ENCODE data around the gene CSTB. TPM values are rescaled to one million over a fixed set of nuclear protein-coding genes. Genes with fewer than 3 reads are reported as not detected.

Gene CSTB
- total RNA-seq, 2 experiments from 2014 or later: 22.8 to 23.0 TPM

- peaks cover 7% of the 10 kb centered on the region for H3K4me1 Mint-ChIP-seq (ENCODE audit: low read depth)
- H3K36me3 Mint-ChIP-seq (ENCODE audit: low read depth): peaks cover 5% of the 10 kb centered on the region
- DNase-seq: no peak
- H3K4me3 Mint-ChIP-seq: no peak overlapping the region
- no peak overlapping the region for H3K27ac Mint-ChIP-seq
- CTCF ChIA-PET: no interaction called here
- peaks cover 6% of the 10 kb centered on the region for H3K9me3 Mint-ChIP-seq
- no peaks in the 10 kb centered on the region for H3K27me3 Mint-ChIP-seq (ENCODE audit: low read depth)
- intact Hi-C loops (cut with micrococcal nuclease): no loop called here
These were observed 39.1 kb upstream of the CSTB start for GRCh38 chr21:43815107-43815613.

GRCh38 chr21:43814215-43815106 lies 38.4 kb upstream of the CSTB start:
- Mint-ChIP-seq H3K9me3 (peaks cover 6% of the 10 kb centered on the region), H3K27me3 (ENCODE audit: low read depth) (no peaks in the 10 kb centered on the region), H3K36me3 (ENCODE audit: low read depth) (peaks cover 5% of the 10 kb centered on the region), H3K4me3 (no peak overlapping the region), H3K4me1 (ENCODE audit: low read depth) (peaks cover 7% of the 10 kb centered on the region), H3K27ac (no peak overlapping the region)
- DNase-seq: no peak
- CTCF ChIA-PET: no interaction called here
- intact Hi-C loops (cut with micrococcal nuclease): no loop called here

DNA sequence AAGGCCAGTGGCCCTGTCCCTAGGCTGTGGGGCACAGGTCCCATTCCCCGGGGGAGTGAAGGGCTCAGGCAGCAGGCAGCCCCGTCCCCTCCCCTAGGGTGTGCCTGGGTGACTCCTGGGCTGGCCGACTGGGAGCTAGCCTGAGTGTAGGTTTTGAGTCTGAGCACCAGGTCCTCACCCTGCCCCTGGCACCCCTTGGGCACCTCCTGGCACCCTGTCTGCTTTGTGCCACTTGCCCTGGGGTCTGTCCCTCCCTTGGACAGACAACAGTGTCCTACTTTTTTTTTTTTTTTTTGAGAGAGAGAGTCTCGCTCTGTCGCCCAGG lies 37.5 kb upstream of the CSTB start:
- Mint-ChIP-seq H3K4me3 (no peak overlapping the region), H3K36me3 (ENCODE audit: low read depth) (peaks cover under 1% of the 10 kb centered on the region), H3K27me3 (ENCODE audit: low read depth) (no peaks in the 10 kb centered on the region), H3K4me1 (ENCODE audit: low read depth) (peaks cover 7% of the 10 kb centered on the region), H3K9me3 (peaks cover under 1% of the 10 kb centered on the region), H3K27ac (no peak overlapping the region)
- CTCF ChIA-PET: interaction anchor here (0.9 kb wide), 2 partner anchors 162 to 163 kb away, joined by 3 read pairs; no protein-coding TSS in a partner anchor
- DNase-seq: no peak
- intact Hi-C loops (cut with micrococcal nuclease): no loop called here

DNA sequence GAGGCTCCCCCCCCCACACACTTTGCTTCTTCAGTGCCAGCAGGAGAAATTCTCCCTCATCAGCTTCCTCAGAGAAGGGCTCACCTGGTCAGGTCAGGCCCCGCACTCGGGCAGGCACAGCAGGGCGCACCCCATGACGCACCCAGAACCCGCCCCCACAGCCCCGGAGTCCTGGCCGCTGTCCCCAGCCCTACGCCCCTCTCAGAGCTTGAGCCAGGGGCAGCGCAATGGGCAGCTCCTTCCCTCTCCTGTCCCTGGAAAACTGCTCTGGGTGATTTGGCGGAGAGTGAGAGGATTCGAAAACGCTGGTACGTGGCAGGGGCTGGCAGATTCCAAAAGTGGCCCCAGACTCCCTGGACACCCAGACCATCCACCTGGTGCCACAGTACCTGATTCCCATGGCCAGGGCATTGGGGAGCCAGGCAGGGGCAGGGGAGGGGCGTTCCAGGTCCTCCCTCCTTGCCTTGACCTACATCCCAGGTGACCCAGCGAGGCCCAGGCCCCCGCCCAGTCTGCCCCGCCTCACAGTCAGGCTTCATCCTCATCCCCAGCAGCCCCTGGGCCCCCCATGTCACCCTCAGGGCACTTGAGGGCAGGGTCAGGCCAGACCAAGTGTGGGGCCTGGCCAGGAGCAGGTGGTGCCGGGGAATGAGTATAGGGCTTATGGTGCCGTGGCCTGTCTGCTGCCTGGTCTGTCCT lies 37.0 kb upstream of the CSTB start:
- no peak overlapping the region for H3K27ac Mint-ChIP-seq
- no peaks in the 10 kb centered on the region for H3K27me3 Mint-ChIP-seq (ENCODE audit: low read depth)
- H3K36me3 Mint-ChIP-seq (ENCODE audit: low read depth): no peaks in the 10 kb centered on the region
- DNase-seq: no peak
- peaks cover 7% of the 10 kb centered on the region for H3K4me1 Mint-ChIP-seq (ENCODE audit: low read depth)
- no peak overlapping the region for H3K4me3 Mint-ChIP-seq
- intact Hi-C loops (cut with micrococcal nuclease): no loop called here
- no peaks in the 10 kb centered on the region for H3K9me3 Mint-ChIP-seq
- CTCF ChIA-PET: interaction anchor here (0.6 to 0.9 kb wide), 4 partner anchors 151 to 187 kb away, joined by 3 to 4 read pairs (median 3); no protein-coding TSS in a partner anchor

DNA sequence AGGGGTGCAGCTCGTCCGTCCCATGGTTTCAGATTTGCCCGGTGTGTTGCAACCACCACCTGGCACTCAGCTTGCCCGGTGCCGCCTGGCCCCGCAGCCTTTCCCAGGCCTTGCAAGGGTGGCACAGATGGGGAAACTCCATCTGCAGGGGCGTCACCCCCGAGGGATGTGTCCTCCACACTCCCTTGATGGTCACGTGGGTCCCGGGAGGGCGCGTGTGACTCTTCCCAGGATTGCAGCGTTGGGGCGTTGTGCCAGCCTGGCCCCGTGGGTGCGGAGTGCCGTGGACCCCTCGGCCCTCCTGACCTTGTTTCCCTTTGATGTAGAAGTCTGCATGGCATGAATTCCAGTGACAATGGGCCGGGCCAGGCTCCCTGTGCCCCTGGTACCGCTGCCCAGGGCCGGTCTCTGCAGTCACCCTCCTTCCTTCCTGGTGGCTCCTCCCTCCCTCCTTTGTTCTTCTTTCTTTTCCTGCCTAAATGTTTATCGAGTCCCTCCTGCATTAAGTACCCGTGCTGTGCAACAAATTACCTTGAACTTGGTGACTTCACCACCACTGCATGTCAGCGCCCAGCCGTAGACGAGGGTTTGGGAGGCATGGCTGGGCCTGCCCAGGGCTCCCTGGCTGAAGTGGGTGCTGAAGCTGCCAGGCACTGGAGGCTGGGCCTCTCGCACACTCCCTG lies 36.2 kb upstream of the CSTB start:
- Mint-ChIP-seq H3K4me1 (ENCODE audit: low read depth) (peaks cover 7% of the 10 kb centered on the region), H3K36me3 (ENCODE audit: low read depth) (no peaks in the 10 kb centered on the region), H3K27ac (no peak overlapping the region), H3K9me3 (no peaks in the 10 kb centered on the region), H3K27me3 (ENCODE audit: low read depth) (no peaks in the 10 kb centered on the region), H3K4me3 (no peak overlapping the region)
- DNase-seq: no peak
- CTCF ChIA-PET: interaction anchor here (0.6 to 1.4 kb wide), 5 partner anchors 152 to 192 kb away, joined by 3 to 4 read pairs (median 3); no protein-coding TSS in a partner anchor
- intact Hi-C loops (cut with micrococcal nuclease): no loop called here

DNA sequence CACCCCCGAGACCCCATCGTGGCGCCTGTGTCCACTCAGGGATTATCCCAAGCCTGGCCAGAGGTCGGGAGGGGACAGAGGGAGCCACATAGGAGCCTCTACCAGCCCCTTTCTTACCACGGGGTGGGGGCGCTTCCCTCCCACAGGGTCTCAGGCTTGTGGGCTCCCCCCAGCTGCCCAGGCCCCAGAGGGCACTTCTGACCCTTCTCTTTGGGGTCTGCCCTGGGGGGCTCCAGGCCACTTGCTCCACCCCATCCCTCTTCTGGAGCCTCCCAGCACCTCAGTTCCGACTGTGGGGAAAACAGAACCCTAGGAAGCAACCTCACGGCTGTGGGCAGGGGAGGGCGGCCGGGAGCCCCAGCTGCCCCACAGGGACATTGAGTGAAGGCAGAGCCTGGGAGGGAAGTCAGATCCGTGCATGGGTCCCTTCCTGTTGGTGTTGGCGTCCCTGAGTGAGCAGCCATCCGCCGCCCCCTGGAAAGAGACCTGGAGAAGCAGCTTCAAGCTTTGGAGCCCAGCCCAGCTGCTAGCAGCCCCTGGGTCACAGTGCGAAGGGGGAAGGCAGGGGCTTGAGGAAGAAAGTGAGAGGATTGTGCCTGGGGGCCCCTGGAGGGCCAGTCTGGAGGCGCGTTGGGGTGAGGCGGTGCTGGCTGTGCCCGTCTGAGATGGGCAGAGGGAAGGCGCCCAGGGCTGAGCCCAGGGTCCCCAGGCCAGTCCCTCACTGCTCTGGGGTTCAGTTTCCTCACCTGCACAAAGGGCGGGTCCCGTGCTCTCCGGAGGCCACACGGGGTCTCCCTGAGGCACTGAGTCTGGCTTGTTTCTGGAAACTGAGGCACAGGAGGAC lies 35.4 kb upstream of the CSTB start:
- Mint-ChIP-seq H3K9me3 (no peaks in the 10 kb centered on the region), H3K27ac (no peak overlapping the region), H3K4me3 (no peak overlapping the region), H3K36me3 (ENCODE audit: low read depth) (no peaks in the 10 kb centered on the region), H3K4me1 (ENCODE audit: low read depth) (peaks cover 7% of the 10 kb centered on the region), H3K27me3 (ENCODE audit: low read depth) (no peaks in the 10 kb centered on the region)
- CTCF ChIA-PET: interaction anchor here (0.7 to 1.4 kb wide), 7 partner anchors 18 to 193 kb away, joined by 3 to 4 read pairs (median 4); no protein-coding TSS in a partner anchor
- DNase-seq: no peak
- intact Hi-C loops (cut with micrococcal nuclease): loop anchor here (1.0 kb wide), 1 partner anchor 164 kb away; no protein-coding TSS in a partner anchor

DNA sequence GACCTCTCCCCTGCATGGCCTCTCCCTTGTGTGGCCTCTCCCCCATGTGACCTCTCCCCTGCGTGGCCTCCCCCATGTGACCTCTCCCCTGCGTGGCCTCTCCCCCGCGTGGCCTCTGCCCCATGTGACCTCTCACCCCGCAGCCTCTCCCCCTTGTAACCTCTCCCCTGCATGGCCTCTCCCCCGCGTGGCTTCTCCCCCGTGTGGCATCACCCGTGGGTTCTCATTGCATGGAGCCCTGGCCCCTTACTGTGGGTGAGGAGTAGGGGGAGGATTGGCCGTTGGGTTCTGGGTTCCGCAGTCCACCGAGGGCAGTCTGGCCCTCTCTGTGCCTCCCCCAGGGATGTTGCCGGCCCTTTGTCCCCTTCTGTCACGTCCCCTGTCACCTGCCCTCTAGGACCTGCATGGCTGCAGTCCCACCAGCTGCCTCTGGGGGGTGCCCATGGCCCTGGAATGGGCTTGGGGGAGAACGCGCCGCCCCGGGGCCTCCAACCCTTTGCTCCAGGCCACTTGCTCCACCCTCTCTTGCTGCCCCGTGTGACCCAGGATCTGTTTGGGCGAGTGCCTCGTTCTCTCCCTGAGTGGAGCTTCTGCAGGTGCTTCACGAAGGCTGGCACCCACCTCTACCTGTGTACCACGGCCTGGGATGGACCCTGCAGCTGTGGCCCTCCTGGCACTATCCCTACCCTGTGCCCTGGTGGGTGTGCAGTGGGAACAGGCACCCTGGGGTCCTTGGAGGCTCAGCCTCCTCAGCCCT lies 34.6 kb upstream of the CSTB start:
- H3K36me3 Mint-ChIP-seq (ENCODE audit: low read depth): no peaks in the 10 kb centered on the region
- no peak overlapping the region for H3K27ac Mint-ChIP-seq
- no peaks in the 10 kb centered on the region for H3K9me3 Mint-ChIP-seq
- no peaks in the 10 kb centered on the region for H3K27me3 Mint-ChIP-seq (ENCODE audit: low read depth)
- H3K4me3 Mint-ChIP-seq: no peak overlapping the region
- CTCF ChIA-PET: interaction anchor here (0.7 to 1.4 kb wide), 9 partner anchors 17 to 194 kb away, joined by 3 to 6 read pairs (median 4); no protein-coding TSS in a partner anchor
- peak; percentile 95 for DNase-seq
- intact Hi-C loops (cut with micrococcal nuclease): loop anchor here (1.0 kb wide), 3 partner anchors 83 to 165 kb away; no protein-coding TSS in a partner anchor
- peaks cover 7% of the 10 kb centered on the region for H3K4me1 Mint-ChIP-seq (ENCODE audit: low read depth)

DNA sequence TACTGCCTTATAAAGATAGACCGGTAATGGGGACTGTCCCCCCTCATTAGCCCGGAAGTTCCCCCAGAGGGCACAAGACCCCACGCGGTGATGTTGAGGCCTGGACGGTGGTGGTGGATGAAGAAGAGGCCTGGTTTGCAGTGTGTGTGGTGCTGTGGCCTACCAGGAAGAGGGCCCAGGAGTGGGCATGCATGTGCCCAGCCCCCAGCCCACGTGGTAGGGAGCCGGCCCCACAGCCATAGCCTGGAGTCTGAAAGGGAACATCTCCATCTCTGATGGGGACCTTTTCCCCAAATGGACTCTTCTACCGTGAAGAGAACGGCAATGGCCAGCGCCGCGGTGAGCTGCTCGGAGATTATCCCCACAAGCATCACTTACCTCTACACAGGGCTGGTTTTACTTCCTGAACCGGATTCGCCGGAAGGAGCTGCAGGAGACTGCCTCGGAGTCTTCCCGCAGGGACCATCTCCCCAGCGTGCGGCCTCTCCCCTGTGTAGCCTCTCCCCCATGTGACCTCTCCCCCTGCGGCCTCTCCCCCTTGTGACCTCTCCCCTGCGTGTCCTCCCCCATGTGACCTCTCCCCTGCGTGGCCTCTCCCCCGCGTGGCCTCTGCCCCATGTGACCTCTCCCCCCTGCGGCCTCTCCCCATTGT lies 33.9 kb upstream of the CSTB start:
- H3K36me3 Mint-ChIP-seq (ENCODE audit: low read depth): no peaks in the 10 kb centered on the region
- intact Hi-C loops (cut with micrococcal nuclease): loop anchor here (1.0 kb wide), 2 partner anchors 83 to 129 kb away; no protein-coding TSS in a partner anchor
- no peak for DNase-seq
- H3K27ac Mint-ChIP-seq: no peak overlapping the region
- CTCF ChIA-PET: interaction anchor here (0.9 to 1.5 kb wide), 7 partner anchors 32 to 137 kb away, joined by 3 to 6 read pairs (median 3); no protein-coding TSS in a partner anchor
- H3K9me3 Mint-ChIP-seq: no peaks in the 10 kb centered on the region
- no peak overlapping the region for H3K4me3 Mint-ChIP-seq
- no peaks in the 10 kb centered on the region for H3K27me3 Mint-ChIP-seq (ENCODE audit: low read depth)
- peaks cover 10% of the 10 kb centered on the region for H3K4me1 Mint-ChIP-seq (ENCODE audit: low read depth)

GRCh38 chr21:43809346-43809799 lies 33.3 kb upstream of the CSTB start:
- Mint-ChIP-seq H3K9me3 (no peaks in the 10 kb centered on the region), H3K36me3 (ENCODE audit: low read depth) (no peaks in the 10 kb centered on the region), H3K4me1 (ENCODE audit: low read depth) (peaks cover 8% of the 10 kb centered on the region), H3K27ac (no peak overlapping the region), H3K4me3 (no peak overlapping the region), H3K27me3 (ENCODE audit: low read depth) (no peaks in the 10 kb centered on the region)
- CTCF ChIA-PET: interaction anchor here (0.9 to 1.5 kb wide), 7 partner anchors 33 to 164 kb away, joined by 3 to 6 read pairs (median 3); no protein-coding TSS in a partner anchor
- intact Hi-C loops (cut with micrococcal nuclease): no loop called here
- DNase-seq: no peak

- Mint-ChIP-seq H3K9me3 (no peaks in the 10 kb centered on the region), H3K4me1 (ENCODE audit: low read depth) (peaks cover 8% of the 10 kb centered on the region), H3K36me3 (ENCODE audit: low read depth) (no peaks in the 10 kb centered on the region), H3K27me3 (ENCODE audit: low read depth) (no peaks in the 10 kb centered on the region), H3K27ac (no peak overlapping the region), H3K4me3 (no peak overlapping the region)
- intact Hi-C loops (cut with micrococcal nuclease): no loop called here
- CTCF ChIA-PET: interaction anchor here (0.7 to 1.5 kb wide), 7 partner anchors 19 to 165 kb away, joined by 3 to 7 read pairs (median 3); partner anchors contain the start of gene RRP1
- no peak for DNase-seq
These were observed 32.7 kb upstream of the CSTB start for GRCh38 chr21:43808832-43809251.

Measured in activated naive CD4-positive, alpha-beta T cell treated with anti-CD3 and anti-CD28 coated beads for 36 hours (primary cell).